Activated CD4-positive, CD25-positive, alpha-beta regulatory T cell (primary cell): ENCODE data around the gene TXNL4A.
A peak's percentile ranks its signal among the peaks of the same experiment; 100 is the strongest.
"Not testable (repeated sequence)": the region's sequence is repeated elsewhere in the genome, so short reads cannot be mapped to it uniquely, and the experiment has no call there.

Experiments
- DNase-seq, 4 experiments: peaks; one replicate each; lab custom pipeline; 2025; lab: John Stamatoyannopoulos, UW

The TXNL4A gene

DNA sequence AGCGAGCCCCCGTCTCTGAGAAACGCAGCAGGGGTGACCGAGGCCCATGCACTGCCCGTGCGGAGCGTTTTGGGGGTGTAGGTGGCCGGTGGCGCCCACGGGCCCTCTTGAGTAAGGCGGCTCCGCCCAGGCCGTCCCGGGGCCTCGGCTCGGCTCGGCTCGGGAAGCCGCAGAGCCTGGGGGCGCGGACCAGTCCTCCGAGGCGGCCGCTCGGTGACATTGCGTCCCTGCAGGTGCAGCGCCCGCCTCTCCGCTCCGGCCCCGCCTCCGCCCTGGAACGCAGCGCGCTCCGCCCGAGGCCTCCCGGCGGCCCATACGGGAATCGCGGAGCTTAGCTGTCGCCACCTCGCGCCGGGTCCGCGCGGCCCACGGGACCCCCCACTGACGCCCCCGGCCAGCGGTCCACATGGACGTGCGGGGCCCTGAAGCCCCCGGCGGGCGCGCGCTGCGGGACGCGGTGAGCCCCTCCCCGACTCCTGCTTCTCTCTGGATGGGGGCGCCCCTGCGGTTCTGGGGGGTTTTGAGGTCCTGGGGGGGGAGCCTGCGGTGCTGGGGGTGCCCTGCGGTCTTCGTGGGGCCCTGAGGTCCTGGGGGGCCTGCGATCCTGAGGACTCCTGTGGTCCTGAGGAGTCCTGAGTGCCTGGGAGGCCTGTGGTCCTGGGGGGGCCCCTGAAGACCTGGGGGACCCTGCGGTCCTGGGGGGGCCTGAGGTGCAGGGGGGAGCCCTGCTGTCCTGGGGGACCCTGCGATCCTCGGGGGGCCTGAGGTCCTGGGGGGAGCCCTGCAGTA lies 23.8 kb downstream of the TXNL4A start, which contains the start of gene HSBP1L1:
TSS of gene HSBP1L1 (plus strand) at position 314 of the 789 bp plus-strand sequence. CDS start at position 407, 93 bp downstream.
- DNase-seq, result peak in 3 of 4 experiments; percentile 24 to 51 (median 41)

DNA sequence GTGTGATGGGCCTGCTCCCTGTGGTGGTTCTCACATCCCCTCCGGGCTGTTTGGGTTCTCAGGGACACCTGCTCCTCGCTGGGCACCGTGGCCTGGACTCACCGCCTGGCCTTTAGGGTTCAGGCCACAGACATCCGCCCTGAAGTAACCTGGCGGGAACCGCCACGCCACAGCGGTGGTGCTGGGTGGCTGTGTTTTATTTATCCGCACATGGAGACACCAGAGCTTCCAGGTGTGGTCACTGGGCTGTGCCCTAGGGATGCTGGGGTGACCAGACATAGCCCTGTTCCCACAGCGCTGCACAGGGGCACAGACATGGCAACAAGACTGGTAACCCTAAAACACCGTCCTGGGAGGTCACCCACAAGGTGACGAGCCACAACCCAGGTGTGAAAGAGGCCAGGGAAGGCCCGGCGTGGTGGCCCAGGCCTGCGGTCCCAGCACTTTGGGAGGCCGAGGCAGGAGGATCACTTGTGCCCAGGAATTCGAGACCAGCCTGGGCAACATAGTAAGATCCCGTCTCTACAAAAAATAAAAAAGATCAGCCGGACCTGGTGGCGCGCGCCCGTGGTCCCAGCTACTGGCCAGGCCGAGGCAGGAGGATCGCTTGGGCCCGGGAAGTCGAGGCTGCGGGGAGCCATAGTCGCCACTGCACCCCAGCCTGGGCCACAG lies 24.6 kb downstream of the TXNL4A start:
- DNase-seq, result no peak

DNA sequence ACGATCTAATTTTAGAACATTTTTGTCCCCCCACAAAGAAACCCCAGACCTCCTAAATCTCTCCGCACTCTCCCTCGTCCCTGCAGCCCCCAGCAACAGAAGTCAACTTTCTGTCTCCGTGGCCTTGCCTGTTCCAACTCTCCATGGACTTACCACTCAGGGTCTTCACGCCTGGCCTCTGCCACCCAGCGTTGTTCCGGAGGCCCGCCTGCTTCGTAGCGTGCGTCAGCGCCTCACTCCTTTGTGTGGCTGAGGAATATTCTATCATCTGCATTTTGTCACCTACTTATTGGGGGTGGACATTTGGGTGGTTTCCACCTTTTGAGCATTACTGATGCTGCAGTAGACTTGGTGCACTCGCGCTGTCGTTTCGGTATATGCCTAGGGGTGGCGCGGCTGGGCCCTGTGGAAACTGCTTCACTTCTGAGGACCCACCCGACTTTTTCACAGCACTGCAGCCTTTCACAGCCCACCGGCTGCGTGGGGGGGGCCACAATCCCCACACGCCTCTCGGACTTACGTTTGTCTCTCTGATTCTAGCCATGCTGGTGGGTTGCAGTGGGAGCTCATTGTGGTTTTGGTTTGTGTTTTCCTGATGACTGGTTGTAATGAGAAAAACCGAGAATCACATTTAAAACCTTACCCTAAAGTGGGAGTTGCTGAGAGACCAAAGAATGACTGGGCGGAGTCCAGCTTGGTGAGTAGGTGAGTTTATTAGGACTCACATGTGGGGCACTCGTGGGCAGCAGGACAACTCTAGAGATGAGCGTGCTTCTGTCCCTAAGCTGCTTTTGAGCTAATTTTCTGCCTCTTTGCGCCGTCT lies 25.3 kb downstream of the TXNL4A start:
- DNase-seq, result no peak

DNA sequence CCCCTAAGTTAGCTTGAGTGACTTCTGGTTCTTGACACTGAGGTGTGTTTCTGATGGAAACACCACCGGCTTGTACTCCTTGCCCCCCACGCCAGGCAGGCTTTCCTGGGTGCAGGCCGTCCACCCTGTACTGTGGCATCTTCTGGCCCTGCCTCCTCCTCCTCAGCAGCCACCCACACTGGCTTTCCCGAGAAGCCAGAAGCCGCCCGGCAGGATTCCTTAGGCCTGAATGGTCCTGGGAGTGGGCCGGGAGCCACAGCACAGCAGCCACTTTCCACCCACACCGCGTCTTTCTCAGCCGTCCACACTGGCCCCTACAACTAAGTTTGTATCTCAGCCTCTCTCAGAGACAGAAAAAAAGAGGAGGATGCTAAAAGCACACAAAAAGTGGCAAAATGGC lies 26.1 kb downstream of the TXNL4A start:
- DNase-seq, result no peak

DNA sequence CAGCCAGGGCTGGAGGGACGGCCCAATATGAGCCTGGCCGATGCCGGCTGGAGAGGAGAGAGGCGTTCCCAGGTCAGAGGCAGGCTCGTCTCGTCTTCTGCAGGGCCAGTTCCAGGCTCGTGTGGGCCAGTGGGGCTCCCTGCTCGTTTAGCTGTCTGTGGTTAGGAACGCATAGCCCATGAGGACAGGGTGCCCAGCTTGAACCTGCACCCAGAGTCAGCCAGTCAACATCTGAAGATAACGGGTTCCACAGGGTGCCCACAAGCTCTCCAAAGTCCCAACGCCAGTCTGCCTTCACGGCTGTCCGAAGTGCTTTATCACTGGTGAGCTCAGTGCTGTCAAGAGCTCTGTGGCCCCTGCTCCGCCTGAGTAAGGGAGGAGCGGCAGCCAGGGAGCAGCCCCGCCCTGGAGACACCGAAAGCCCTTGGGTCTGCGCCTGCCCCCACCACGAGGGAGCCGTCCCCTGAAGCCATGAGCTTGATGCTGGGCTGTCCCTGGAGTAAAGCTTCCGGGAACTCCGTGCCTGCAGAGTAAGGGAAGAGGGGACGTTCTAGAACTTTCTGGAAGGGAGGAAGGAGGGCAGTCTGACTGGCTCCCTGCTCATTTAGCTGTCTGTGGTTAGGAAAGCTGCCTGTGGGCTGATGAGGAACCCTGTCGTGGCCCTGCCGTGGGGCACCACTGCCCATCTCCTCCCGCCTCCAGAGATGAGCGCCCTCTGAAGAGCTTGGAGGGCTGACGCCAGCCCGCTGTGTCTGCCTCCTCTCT lies 26.7 kb downstream of the TXNL4A start:
- no peak for DNase-seq

DNA sequence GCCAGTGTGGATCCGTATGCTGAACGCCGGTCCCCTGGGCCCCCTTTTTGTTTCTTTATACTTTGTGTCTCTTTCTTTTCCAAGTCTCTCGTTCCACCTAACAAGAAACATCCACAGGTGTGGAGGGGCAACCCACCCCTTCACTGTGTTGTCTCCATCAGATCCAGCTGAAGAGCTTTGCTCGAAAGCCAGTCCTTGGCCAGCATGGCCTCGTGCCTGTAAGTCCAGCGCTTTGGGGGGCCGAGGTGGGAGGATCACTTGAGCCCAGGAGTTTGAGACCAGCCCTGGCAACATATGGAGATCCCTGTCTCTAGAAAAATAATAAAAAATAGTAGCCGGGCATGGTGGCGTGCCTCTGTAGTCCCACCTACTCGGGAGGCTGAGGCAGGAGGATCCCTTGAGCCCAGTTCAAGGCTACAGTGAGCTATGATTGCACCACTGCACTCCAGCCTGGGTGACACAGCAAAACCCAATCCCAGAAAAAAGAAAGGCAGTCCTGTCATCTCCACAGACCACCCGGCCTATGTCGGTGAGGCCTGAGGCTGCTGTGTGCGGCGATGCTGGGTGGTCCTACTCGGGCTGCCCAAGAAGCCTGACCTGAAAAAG lies 27.3 kb downstream of the TXNL4A start:
- DNase-seq, result no peak

DNA sequence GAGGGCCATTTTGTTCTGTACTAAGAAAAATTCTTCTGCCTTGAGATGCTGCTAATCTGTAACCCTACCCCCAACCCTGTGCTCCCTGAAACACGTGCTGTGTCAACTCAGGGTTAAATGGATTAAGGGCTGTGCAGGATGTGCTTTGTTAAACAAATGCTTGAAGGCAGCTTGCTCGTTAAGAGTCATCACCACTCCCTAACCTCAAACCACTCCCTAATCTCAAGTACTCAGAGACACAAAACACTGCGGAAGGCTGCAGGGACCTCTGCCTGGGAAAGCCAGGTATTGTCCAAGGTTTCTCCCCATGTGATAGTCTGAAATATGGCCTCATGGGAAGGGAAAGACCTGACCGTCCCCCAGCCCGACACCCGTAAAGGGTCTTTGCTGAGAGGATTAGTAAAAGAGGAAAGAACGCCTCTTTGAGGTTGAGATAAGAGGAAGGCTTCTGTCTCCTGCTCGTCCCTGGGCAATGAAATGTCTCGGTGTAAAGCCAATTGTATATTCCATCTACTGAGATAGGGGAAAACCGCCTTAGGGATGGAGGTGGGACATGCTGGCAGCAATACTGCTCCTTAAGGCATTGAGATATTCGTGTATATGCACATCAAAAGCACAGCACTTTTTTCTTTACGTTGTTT lies 28.1 kb downstream of the TXNL4A start:
- DNase-seq, result not testable (repeated sequence)

DNA sequence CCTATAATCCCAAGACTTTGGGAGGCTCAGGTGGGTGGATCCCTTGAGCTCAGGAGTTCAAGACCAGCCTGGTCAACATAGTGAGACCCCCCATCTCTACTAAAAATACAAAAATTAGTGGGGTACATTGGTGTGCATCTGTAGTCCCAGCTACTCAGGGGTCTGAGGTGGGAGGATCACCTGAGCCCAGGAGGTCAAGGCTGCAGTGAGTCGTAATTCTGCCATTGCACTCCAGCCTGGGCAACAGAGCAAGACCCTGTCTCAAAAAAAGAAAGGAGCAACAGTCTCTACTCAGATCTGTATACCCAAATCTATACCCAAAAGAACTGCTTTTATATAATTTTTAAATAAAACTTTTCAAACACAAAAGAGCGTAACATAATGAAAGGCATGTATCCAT lies 29.4 kb downstream of the TXNL4A start:
- DNase-seq, result no peak

DNA sequence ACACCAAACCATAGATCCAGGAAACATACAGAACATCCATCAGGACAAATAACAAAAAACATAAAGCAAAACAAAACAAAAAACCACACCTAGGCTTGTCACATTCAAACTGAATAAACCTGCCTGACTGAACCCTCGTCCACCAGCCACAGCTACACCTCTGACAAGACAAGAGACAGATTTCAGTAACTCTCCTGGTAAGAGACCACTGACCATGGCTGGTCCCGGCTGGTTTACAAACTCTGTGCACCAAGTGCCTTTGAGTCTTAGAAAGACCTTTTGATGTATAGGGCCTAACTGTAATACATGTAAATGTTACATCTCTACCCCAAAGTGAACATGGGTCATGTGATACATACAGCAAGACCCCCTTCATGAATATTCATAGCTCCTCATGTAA lies 32.1 kb downstream of the TXNL4A start:
- no peak for DNase-seq

DNA sequence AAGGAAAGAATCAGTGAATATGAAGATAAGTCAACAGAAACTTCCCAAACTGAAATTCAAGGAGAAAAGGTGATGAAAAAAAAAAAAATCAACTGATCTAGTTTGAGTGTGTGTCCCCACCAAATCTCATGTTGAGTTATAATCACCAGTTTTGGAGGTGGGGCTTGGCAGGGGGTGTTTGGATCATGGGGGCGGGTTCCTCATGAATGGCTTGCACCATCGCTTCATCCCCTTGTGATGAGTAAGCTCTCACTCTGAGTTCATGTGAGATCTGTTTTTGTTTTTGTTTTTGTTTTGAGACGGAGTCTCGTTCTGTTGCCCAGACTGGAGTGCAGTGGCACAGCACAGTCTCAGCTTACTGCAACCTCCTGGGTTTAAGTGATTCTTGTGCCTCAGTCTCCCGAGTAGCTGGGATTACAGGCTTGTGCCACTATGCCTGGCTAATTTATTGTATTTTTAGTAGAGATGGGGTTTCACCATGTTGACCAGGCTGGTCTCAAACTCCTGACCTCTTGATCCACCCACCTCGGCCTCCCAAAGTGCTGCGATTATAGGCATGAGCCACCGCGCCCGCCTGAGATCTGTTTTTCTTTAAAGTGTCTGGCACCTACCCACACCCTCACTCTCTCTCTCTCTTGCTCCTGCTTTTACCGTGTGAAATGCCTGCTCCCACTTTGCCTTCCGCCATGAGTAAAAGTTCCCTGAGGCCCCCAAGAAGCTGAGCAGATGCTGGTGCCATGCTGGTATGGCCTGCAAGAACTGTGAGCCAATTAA lies 32.9 kb downstream of the TXNL4A start:
- DNase-seq, result no peak

DNA sequence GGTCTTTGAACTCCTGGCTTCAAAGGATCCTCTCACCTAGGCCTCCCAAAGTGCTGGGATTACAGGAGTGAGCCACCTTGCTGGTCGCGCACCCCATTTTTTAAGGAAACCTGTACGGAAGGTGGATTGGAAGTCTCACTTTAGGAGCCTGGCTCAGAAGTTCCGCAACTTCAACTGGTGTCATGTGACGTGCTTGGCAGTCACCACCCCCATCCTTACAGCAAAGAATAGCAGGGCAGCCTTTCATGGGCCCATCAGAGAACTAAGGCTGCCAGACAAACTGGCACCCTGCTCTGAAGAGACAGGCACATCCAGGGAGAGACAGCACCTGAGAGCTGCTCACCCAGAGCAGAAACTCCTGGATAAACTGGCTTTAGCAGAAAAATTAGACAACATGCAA lies 33.6 kb downstream of the TXNL4A start:
- no peak for DNase-seq

DNA sequence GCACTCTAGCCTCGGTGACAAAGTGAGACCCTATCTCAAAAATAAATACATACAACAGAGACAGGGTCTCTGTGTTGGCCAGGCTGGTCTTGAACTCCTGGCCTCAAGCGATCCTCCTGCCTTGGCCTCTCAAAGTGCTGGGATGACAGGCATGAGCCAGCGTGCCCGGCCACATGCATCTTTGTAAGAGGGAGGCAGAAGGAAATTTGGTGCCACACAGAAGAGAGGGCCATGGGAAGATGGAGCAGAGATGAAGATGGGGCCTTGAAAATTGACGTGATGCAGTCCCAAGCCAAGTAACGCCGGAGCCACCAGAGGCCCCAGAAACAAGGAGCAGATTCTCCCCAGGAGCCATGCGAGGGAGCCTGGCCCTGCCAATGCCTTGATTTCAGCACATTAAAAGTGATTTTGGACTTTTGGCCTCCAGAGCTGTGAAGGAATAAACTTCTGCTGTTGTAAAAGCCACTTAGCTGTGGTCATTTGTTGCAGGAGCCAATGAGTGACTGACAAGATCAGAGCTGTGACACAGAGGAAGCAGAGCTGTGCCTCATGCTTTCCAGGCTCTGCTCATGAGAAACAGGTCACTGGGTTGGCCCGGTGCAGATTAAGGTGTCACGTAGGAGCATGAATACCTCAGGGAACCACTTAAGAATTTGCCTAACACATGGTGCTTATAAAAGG lies 34.3 kb downstream of the TXNL4A start:
- no peak for DNase-seq

DNA sequence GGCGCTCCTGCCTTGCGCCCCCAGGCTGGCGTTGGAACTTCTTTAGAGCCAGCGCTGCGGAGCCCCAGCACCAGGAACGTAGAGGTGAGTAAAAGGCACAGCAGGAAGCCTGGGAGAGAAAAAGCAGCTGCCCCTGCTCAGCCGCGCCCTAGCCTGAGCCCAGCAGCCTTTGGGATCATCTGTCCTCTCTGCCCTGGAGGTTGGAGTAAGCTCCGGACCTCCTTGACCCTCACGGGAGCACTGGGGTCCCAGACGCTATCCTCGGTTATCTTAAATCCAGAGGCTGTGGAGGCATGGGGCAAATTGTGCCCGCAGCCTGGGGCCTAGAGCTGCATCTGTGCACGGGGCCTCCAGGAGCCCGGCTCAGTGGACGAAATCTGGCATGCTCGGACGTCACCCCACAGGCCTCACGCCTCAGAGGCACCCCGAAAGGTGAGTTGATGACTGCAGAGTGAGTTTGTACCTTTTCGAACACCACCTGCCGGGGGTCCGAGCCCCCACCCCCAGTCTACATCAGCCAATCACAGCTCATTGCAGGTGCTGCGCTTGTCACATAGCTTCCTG lies 35.3 kb downstream of the TXNL4A start:
- DNase-seq, result no peak

DNA sequence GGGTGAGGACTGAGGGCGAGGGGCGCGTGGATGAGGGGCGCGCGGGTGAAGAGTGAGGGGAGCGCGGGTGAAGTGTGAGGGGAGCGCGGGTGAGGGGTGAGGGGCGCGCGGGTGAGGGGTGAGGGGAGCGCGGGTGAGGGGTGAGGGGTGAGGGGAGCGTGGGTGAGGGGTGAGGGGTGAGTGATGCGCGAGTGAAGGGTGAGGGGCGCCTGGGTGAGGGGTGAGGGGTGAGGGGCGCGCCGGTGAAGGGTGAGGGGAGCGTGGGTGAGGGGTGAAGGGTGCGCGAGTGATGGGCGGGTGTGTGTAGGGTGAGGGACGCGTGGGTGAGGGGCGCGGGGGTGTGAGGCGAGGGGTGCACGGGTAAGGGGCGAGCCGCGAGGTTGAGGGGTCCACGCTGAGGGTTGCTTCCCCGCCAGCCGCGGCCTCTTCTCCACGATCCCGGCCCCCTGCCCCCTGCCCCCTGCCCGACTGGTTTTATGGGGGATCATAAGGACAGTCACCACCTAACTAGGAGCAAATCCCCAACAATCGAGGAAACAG lies 35.8 kb downstream of the TXNL4A start:
- DNase-seq, result no peak

DNA sequence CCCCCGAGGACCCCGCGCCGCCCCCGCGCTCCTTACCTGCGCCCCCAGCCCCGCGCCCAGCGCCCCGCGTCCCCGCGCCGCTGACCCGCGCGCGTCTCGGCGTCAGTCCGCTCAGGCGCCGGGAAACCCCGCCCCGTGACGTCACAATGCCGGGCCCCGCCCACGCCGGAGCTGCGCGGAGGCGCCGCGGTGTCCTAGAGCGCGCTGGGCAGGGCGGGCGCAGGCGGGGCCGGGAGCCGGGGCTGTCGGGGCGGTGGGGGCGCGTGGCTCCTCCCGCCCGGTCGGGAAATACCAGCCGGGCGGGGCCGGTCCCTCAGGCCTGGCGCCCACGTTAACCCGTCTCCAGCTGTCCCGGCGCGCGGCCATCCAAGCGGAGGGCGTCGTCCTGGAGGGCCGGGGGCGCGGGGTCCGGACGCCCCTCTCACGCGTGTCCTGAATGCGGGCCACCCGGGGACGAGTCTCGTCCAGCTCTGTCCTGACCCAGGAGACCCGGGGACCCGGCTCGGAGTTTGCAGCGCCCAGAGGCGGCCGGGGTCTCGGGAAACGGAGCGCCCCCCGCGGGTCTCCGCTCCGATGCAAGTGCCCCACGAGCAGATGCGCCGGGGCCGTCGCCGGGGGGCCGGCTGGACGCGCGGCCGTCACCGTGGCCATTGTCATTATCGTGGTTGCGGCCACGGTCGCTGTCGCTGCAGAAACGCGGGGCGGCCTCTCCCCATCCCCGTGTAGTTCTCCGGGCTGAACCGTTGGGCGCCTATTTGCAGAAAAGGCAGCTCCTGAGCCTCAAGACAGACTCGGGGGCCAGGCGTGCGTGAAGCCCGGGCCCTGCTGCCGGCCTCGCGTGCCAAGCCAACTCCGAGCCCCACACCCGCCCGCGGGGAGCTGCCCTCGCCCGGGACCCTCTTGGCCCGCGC lies 36.6 kb downstream of the TXNL4A start, which contains the start of gene SLC66A2:
TSS of gene SLC66A2 (minus strand) at position 109 of the 911 bp plus-strand sequence. CDS start 727 bp downstream, outside the sequence.
- DNase-seq, result peak; percentile 93 to 96 (median 94)

DNA sequence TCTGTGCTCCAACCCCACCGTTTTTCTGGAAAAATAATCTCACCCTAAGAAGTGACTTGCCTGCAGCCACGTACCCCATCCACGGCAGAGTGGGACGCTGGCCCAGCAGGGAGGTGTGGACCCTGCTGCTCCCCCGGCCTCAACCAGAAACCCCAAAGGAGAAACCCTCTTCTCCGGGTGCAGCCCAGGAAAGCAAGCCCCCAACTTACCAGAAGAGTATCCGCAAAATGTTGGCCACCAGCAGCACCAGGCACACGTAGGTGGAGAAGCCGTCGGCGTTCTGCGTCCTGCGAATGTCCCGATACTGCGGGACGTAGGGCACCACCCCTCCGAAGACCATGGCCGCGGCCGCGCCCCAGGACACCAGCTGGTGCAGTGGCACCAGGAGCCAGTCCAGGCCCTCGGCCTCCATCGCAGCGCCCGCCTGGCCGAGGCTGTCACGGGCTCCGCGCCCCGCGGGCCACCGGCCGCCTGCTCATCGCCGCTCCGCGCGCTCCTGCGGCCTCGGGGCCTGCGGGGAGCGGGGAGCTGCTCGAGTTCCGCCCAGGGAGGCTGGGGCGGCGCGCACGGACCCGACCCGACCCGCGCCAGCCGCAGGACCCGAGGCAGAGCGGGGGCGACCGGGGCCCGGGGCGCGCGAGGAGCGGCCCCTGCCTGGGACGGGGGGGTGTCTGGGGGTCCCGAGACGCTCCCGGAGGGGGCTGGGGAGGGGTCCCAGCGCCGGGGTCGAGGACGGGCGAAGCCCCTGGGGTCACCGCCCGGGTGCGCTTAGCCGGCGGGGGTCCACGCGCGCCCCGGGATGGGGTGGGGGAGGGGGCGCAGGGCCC lies 37.6 kb downstream of the TXNL4A start:
- DNase-seq, result no peak
